HepG2 (cell line): ENCODE measurements around the gene ATP2B2. TPM values are rescaled to one million over a fixed set of nuclear protein-coding genes. Genes with fewer than 3 reads are reported as not detected.

Source experiments
- ATAC-seq: fragments of 200-7000 bp; cut with Tn5 transposase; 3 replicates; pipeline ENCODE4 v1.9.1; 2020; ENCODE audit warnings: mild to moderate bottlenecking, moderate library complexity
- BruUV-seq: library from RNA; stranded (reverse); fragments of 400-500 nt; replicated peaks from 2 replicates; lab custom pipeline; 2021; lab: Mats Ljungman, UMichigan
- CTCF ChIA-PET: fragments of 300-600 bp; formaldehyde crosslinking; extraction: SDS; loops from one replicate; lab custom pipeline; 2021; ENCODE audit warnings: low total read pairs, inconsistent platforms, low intra/inter-chr PET ratio; lab: Yijun Ruan, JAX
- POLR2A ChIA-PET: fragments of 350-600 bp; sonication (Branson Sonifier 250); formaldehyde crosslinking; loops from one replicate; lab custom pipeline; 2020; ENCODE audit warnings: antibody characterized with exemption, inconsistent platforms; lab: Yijun Ruan, JAX
- DNase-seq: peaks from one replicate; pipeline ENCODE4 v3.0.0-alpha.2; 2015; ENCODE audit warnings: low spot score
- FAIRE-seq: peaks from 3 replicates; lab custom pipeline; 2011; peaks lifted over from hg19 to GRCh38; lab: Jason Lieb, UNC
- H2AFZ ChIP-seq: one replicate; pipeline ENCODE4 v1.6.1; 2011; ENCODE audit warnings: low read length, inconsistent platforms
- H3K27ac ChIP-seq: fragments of 300-600 bp; 3 replicates; pipeline ENCODE4 v1.8.0; 2011; ENCODE audit warnings: mixed run types, mild to moderate bottlenecking, mixed read lengths, low read length, inconsistent platforms; ENCODE audit not compliant: insufficient read depth; ENCODE audit errors: extremely low read length
- H3K27me3 ChIP-seq, 2 experiments: fragments of 200-600 bp in 1 of 2; 2 replicates in 1 of 2; 3 replicates in 1 of 2; pipeline versions ENCODE4 v1.6.0 to v1.8.0; 2011; ENCODE audit warnings: low read length in 2 of 2, mild to moderate bottlenecking in 2 of 2, moderate library complexity in 2 of 2, inconsistent platforms in 1 of 2; ENCODE audit not compliant: insufficient read depth in 2 of 2, control insufficient read depth in 1 of 2
- H3K36me3 ChIP-seq, 2 experiments: fragments of 200-600 bp in 1 of 2; replicated peaks in 1 of 2; 2 replicates in 1 of 2; 3 replicates in 1 of 2; pipeline versions ENCODE4 v1.5.1 to v1.8.0; 2011; ENCODE audit warnings: low read length in 2 of 2, inconsistent platforms in 1 of 2; ENCODE audit not compliant: insufficient read depth in 2 of 2, control insufficient read depth in 1 of 2
- H3K4me1 ChIP-seq: 2 replicates; pipeline ENCODE4 v1.5.1; 2012; ENCODE audit warnings: low read length, inconsistent platforms; ENCODE audit not compliant: insufficient read depth
- H3K4me2 ChIP-seq: 2 replicates; pipeline ENCODE4 v1.6.0; 2011; ENCODE audit warnings: low read depth, low read length, inconsistent platforms
- H3K4me3 ChIP-seq, 3 experiments: fragments of 200-600 bp in 1 of 3; sonication (generic), shearing (Covaris generic) in 1 of 3; replicated peaks in 1 of 3; 2 replicates each; pipeline ENCODE4 v1.5.1; 2011 to 2016; ENCODE audit warnings: low read length in 3 of 3, inconsistent platforms in 2 of 3, low read depth in 2 of 3, mild to moderate bottlenecking in 2 of 3, control low read depth in 1 of 3, mixed read lengths in 1 of 3; ENCODE audit not compliant: insufficient read depth in 1 of 3
- H3K79me2 ChIP-seq: one replicate; pipeline ENCODE4 v1.6.1; 2011; ENCODE audit warnings: low read length, inconsistent platforms; ENCODE audit not compliant: insufficient read depth
- H3K9ac ChIP-seq: 2 replicates; pipeline ENCODE4 v1.6.0; 2011; ENCODE audit warnings: mild to moderate bottlenecking, low read depth, low read length, inconsistent platforms; ENCODE audit not compliant: insufficient read depth
- H3K9me3 ChIP-seq: 2 replicates; pipeline ENCODE4 v1.5.1; 2012; ENCODE audit warnings: mild to moderate bottlenecking, low read length
- H4K20me1 ChIP-seq: 2 replicates; pipeline ENCODE4 v1.6.0; 2011; ENCODE audit warnings: inconsistent platforms, mild to moderate bottlenecking, low read length, moderate library complexity; ENCODE audit not compliant: insufficient read depth
- HOXA5 ChIP-seq: sonication (generic); formaldehyde crosslinking; IDR thresholded peaks from 2 replicates; pipeline ENCODE4 v1.4.0; 2020; ENCODE audit warnings: missing genetic modification reagents
- JUNB ChIP-seq: sonication (generic); formaldehyde crosslinking; IDR thresholded peaks from 2 replicates; pipeline ENCODE4 v1.8.0; 2022; ENCODE audit warnings: missing genetic modification reagents, mild to moderate bottlenecking, borderline replicate concordance
- MAFK ChIP-seq, 2 experiments: IDR thresholded peaks in 1 of 2; conservative IDR thresholded peaks in 1 of 2; 2 replicates each; pipeline ENCODE4 v1.6.1; 2011; ENCODE audit warnings: improper control_type of control experiment in 2 of 2, low read length in 2 of 2
- ZFAT ChIP-seq: sonication (generic); formaldehyde crosslinking; conservative IDR thresholded peaks from 2 replicates; pipeline ENCODE4 v1.8.1; 2023; ENCODE audit warnings: missing genetic modification reagents, inconsistent platforms
- ZKSCAN1 ChIP-seq: fragments of 150-350 bp; IDR thresholded peaks from 2 replicates; pipeline ENCODE4 v1.6.1; 2014; ENCODE audit warnings: low read length
- ZNF354B ChIP-seq: sonication (generic); formaldehyde crosslinking; IDR thresholded peaks from 2 replicates; pipeline ENCODE4 v1.8.0; 2022; ENCODE audit warnings: mild to moderate bottlenecking, missing genetic modification reagents
- ZNF747 ChIP-seq: sonication (generic); formaldehyde crosslinking; IDR thresholded peaks from 2 replicates; pipeline ENCODE4 v1.8.1; 2023; ENCODE audit warnings: missing genetic modification reagents, mild to moderate bottlenecking, borderline replicate concordance
- WGBS: methylation state at CpG from one replicate; pipeline ENCODE4 v1.1.6; 2017; ENCODE audit warnings: low lambda C conversion rate; 5-methylcytosine and 5-hydroxymethylcytosine counted together
- in situ Hi-C: cut with HindIII; loops from 2 replicates; pipeline ENCODE4 v1.10.0; 2017; ENCODE audit warnings: low pct_unique_long_range_greater_than_20kb; ENCODE audit not compliant: extremely low pct_ligation_motif_present
- intact Hi-C: fragments of 100-400 bp; cut with micrococcal nuclease; formaldehyde crosslinking; loops from one replicate; pipeline ENCODE4 v1.10.0; 2022; ENCODE audit not compliant: unreplicated experiment
- polyA plus RNA-seq, 8 experiments: library from polyadenylated mRNA; depleted of rRNA in 3 of 8; stranded (reverse) in 7 of 8; unstranded in 1 of 8; fragments of >200 nt; fragmentation: Illumina TruSeq in 4 of 8; extraction: Trizol in 4 of 8; gene quantifications; 2 replicates each; pipeline versions ENCODE4 v1.2.1 to v1.2.3, GENCODE V29; 2011 to 2016; ENCODE audit warnings: low read depth in 4 of 8, missing spikeins in 1 of 8, mixed read lengths in 1 of 8; ENCODE audit not compliant: insufficient read depth in 1 of 8
- total RNA-seq, 5 experiments: library from RNA; depleted of rRNA; stranded (reverse); fragments of >200 nt; fragmentation: Illumina TruSeq; extraction: Trizol; gene quantifications; 2 replicates each; pipeline ENCODE4 v1.2.3, GENCODE V29; 2016; ENCODE audit warnings: low read depth in 1 of 5
- TF ChIP-seq, protein P1 (sequence below): sonication (generic); formaldehyde crosslinking; IDR thresholded peaks from 2 replicates; pipeline ENCODE4 v1.5.0; 2020; ENCODE audit warnings: missing genetic modification reagents
- TF ChIP-seq, protein P2 (sequence below): sonication (generic); formaldehyde crosslinking; IDR thresholded peaks from 2 replicates; pipeline ENCODE4 v1.5.0; 2020; ENCODE audit warnings: missing genetic modification reagents, mild to moderate bottlenecking, borderline replicate concordance
- TF ChIP-seq, protein P3 (sequence below): sonication (generic); formaldehyde crosslinking; IDR thresholded peaks from 2 replicates; pipeline ENCODE4 v1.4.0; 2020; ENCODE audit warnings: missing genetic modification reagents, borderline replicate concordance
- TF ChIP-seq, protein P4 (sequence below): sonication (generic); formaldehyde crosslinking; IDR thresholded peaks from 2 replicates; pipeline ENCODE4 v1.9.0; 2021; ENCODE audit warnings: missing genetic modification reagents, mild to moderate bottlenecking, borderline replicate concordance

The ATP2B2 gene
- total and polyA plus RNA-seq, 2 of the 13 experiments (the other 11 are each of a cell fraction or from before 2014, with no cell fraction given), result 1.5 to 2.3 TPM

DNA sequence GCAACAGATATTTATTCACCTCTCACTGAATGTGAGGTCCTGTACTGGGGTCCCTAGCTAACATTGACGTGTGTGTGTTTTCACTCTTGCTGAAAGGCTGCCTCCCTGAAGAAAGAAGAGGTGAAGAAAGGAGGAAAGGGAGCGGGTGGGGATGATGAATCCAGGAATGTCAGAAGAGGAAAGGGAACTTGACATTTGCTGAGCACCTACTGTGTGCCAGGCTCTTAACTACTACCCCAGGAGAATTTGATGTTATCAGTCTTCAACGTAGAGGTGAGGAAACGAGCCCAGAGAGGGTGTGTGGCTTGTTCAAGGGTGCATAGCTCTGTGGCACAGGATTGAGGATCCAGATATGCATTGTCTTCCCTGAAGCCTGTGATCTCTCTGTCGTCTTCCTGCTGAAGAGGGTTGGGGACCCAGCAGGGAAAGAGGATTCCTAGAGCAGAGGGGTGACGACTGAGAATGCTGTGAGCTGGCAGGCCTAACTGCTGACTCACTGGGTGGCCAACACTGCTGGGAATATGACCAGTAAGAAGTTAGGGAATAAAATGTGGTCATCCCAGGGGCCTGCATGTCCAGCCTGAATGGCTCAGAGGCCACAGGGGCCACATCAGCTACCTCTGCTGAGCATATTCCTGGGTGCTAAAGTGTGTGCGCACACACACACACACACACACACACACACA lies 6.6 kb upstream of the ATP2B2 start:
- H3K27me3 ChIP-seq, result no peaks in the 10 kb centered on the region; a peak in 1 of 5 replicates
- no peaks in the 10 kb centered on the region for H3K36me3 ChIP-seq
- in situ Hi-C loops (loop anchor here (10.0 kb wide), 1 partner anchor 223 kb away; no protein-coding TSS in a partner anchor), intact Hi-C loops (no loop called here)
- H4K20me1 ChIP-seq, result no peaks in the 10 kb centered on the region
- ChIA-PET CTCF (no interaction called here), POLR2A (no interaction called here)
- no peak overlapping the region for H3K4me2 ChIP-seq
- H3K79me2 ChIP-seq, result no peaks in the 10 kb centered on the region
- WGBS, result 70% methylated on average over 6 of the region's 7 CpGs
- ATAC-seq (no peak), FAIRE-seq (no peak), DNase-seq (peak; percentile 24)
- BruUV-seq, result no TSS peak
- H3K4me1 ChIP-seq, result peaks cover 100% of the 10 kb centered on the region
- no peaks in the 10 kb centered on the region for H3K9me3 ChIP-seq
- no peak overlapping the region for H3K9ac ChIP-seq
- H3K4me3 ChIP-seq, result no peak overlapping the region
- H2AFZ ChIP-seq, result no peak overlapping the region
- H3K27ac ChIP-seq, result no peak overlapping the region
- TF ChIP-seq ZKSCAN1 (peak; percentile 71; the same call in 1 of the 2 replicates), JUNB (CRISPR knock-in tag) (no peak), HOXA5 (CRISPR knock-in tag) (no peak), MAFK (conservative IDR thresholded peaks at IDR 0.05 in 1 of 2, IDR thresholded peaks at IDR 0.05 in 1 of 2; ENCODE audit: low read length in 2 of 2) (0 out of 4 replicates have a peak, but pooled peaks of 1 of the 2 experiments have one; percentile 26), ZNF747 (CRISPR knock-in tag) (no peak), ZFAT (CRISPR knock-in tag) (no peak), ZNF354B (CRISPR knock-in tag) (no peak)
- TF ChIP-seq, protein P1, sequence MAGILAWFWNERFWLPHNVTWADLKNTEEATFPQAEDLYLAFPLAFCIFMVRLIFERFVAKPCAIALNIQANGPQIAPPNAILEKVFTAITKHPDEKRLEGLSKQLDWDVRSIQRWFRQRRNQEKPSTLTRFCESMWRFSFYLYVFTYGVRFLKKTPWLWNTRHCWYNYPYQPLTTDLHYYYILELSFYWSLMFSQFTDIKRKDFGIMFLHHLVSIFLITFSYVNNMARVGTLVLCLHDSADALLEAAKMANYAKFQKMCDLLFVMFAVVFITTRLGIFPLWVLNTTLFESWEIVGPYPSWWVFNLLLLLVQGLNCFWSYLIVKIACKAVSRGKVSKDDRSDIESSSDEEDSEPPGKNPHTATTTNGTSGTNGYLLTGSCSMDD (CRISPR knock-in tag), result no peak
- TF ChIP-seq, protein P2, sequence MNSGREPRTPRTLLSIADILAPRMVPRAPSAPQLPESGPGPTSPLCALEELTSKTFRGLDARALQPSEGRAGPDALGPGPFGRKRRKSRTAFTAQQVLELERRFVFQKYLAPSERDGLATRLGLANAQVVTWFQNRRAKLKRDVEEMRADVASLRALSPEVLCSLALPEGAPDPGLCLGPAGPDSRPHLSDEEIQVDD (CRISPR knock-in tag), result no peak
- TF ChIP-seq, protein P3, sequence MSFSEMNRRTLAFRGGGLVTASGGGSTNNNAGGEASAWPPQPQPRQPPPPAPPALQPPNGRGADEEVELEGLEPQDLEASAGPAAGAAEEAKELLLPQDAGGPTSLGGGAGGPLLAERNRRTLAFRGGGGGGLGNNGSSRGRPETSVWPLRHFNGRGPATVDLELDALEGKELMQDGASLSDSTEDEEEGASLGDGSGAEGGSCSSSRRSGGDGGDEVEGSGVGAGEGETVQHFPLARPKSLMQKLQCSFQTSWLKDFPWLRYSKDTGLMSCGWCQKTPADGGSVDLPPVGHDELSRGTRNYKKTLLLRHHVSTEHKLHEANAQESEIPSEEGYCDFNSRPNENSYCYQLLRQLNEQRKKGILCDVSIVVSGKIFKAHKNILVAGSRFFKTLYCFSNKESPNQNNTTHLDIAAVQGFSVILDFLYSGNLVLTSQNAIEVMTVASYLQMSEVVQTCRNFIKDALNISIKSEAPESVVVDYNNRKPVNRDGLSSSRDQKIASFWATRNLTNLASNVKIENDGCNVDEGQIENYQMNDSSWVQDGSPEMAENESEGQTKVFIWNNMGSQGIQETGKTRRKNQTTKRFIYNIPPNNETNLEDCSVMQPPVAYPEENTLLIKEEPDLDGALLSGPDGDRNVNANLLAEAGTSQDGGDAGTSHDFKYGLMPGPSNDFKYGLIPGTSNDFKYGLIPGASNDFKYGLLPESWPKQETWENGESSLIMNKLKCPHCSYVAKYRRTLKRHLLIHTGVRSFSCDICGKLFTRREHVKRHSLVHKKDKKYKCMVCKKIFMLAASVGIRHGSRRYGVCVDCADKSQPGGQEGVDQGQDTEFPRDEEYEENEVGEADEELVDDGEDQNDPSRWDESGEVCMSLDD, result no peak
- TF ChIP-seq, protein P4, sequence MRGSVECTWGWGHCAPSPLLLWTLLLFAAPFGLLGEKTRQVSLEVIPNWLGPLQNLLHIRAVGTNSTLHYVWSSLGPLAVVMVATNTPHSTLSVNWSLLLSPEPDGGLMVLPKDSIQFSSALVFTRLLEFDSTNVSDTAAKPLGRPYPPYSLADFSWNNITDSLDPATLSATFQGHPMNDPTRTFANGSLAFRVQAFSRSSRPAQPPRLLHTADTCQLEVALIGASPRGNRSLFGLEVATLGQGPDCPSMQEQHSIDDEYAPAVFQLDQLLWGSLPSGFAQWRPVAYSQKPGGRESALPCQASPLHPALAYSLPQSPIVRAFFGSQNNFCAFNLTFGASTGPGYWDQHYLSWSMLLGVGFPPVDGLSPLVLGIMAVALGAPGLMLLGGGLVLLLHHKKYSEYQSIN (CRISPR knock-in tag), result no peak
